Mucosa of descending colon (tissue), 3 donors: ENCODE data around the gene NTSR1. TPM values are rescaled to one million over a fixed set of nuclear protein-coding genes. Genes with fewer than 3 reads are reported as not detected.

Experiments used
- ATAC-seq: fragments of 200-7000 bp; cut with Tn5 transposase; one replicate; pipeline ENCODE4 v1.9.1; 2020; ENCODE audit warnings: mild to moderate bottlenecking, moderate library complexity
- DNase-seq, 3 donors: peaks; one replicate each; pipeline ENCODE4 v3.0.0-alpha.2; 2020
- H3K36me3 ChIP-seq: fragments of 200-600 bp; one replicate; pipeline ENCODE4 v1.8.0; 2021; ENCODE audit warnings: low read depth, mild to moderate bottlenecking
- H3K4me1 ChIP-seq: fragments of 200-600 bp; one replicate; pipeline ENCODE4 v1.8.0; 2021; ENCODE audit warnings: low read depth, mild to moderate bottlenecking
- H3K4me3 ChIP-seq: fragments of 200-600 bp; one replicate; pipeline ENCODE4 v1.8.0; 2021; ENCODE audit warnings: mild to moderate bottlenecking
- H3K9me3 ChIP-seq: fragments of 200-600 bp; one replicate; pipeline ENCODE4 v1.8.0; 2021; ENCODE audit warnings: mild to moderate bottlenecking
- intact Hi-C, 2 donors: fragments of 100-400 bp; cut with DNase I in 1 of 2; cut with micrococcal nuclease in 1 of 2; formaldehyde crosslinking; loops; one replicate each; pipeline versions ENCODE4 v1.11.0 to v1.11.1; 2022; cut with DNase I, micrococcal nuclease
- total RNA-seq, 3 donors: library from RNA; stranded (reverse); fragmentation: NEBNext Ultra II Directional in 2 of 3; extraction: Animal tissue kit (Norgen Biotek cat#: 25700) in 2 of 3; gene quantifications; one replicate each; pipeline versions ENCODE4 v1.2.1 to v1.2.4, GENCODE V29; 2021 to 2023
- TF ChIP-seq, protein P1 (sequence below): fragments of 200-600 bp; IDR thresholded peaks from one replicate; pipeline ENCODE4 v1.8.0; 2022; ENCODE audit warnings: antibody characterized with exemption, mild to moderate bottlenecking
- donor health status: DM: no; HTN: no; CAD: no; lungs with moderate emphysema.
- donor health status: DM: no; HTN: no; CAD: no.
- donor health status: DM: no; HTN: yes; CAD: no.

The NTSR1 gene
- total RNA-seq, 3 donors from 2014 or later: 0.31 to 22.1 TPM; not detected in 1

DNA sequence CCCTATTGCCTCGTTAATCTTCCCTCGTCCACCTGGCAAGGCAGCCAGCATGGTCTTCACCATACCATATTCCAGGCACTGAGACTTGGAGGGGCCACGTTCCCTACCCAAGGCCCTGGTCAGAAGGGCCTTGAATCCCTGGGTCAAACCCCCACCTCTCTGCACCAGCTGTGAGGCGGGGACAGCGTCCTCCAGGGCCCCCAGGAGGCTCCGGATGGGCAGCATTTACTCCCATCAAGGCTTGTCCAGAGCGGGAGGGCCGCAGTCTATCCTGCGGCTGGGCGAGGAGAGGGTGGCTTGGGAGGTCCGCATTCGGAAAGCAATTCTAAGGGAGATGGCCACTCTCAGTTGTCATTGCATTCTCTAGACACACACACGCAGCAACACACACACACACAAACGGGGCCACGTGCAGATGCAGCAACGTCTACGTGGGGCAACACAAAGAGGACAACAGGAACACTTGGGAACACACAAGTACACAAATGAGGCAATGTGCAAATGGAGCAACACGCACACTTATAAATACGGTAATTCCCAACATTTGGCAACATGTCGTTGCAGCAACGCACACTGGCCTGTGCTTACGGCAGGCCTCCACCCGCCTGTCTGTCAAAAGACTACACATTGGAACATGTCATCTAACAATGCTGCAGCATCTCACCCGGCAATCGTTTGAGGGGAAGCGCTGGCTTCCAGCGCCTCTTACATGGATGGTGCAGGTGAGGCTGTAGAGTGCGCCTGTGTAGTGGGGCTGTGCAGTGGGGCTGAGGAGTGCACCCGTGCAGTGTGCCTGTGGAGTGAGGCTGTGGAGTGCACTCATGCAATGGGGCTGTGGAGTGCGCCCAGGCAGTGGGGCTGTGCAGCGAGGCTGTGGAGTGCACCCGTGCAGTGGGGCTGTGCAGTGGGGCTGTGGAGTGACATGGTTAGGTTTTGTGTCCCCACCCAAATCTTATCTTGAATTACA is 12.9 kb upstream of the NTSR1 start:
- H3K4me1 ChIP-seq: no peaks in the 10 kb centered on the region
- ATAC-seq (no peak), DNase-seq (no peak)
- no peaks in the 10 kb centered on the region for H3K36me3 ChIP-seq
- H3K9me3 ChIP-seq: no peaks in the 10 kb centered on the region
- intact Hi-C loops: no loop called here
- TF ChIP-seq, protein P1, sequence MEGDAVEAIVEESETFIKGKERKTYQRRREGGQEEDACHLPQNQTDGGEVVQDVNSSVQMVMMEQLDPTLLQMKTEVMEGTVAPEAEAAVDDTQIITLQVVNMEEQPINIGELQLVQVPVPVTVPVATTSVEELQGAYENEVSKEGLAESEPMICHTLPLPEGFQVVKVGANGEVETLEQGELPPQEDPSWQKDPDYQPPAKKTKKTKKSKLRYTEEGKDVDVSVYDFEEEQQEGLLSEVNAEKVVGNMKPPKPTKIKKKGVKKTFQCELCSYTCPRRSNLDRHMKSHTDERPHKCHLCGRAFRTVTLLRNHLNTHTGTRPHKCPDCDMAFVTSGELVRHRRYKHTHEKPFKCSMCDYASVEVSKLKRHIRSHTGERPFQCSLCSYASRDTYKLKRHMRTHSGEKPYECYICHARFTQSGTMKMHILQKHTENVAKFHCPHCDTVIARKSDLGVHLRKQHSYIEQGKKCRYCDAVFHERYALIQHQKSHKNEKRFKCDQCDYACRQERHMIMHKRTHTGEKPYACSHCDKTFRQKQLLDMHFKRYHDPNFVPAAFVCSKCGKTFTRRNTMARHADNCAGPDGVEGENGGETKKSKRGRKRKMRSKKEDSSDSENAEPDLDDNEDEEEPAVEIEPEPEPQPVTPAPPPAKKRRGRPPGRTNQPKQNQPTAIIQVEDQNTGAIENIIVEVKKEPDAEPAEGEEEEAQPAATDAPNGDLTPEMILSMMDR: no peak
- H3K4me3 ChIP-seq: no peak overlapping the region

DNA sequence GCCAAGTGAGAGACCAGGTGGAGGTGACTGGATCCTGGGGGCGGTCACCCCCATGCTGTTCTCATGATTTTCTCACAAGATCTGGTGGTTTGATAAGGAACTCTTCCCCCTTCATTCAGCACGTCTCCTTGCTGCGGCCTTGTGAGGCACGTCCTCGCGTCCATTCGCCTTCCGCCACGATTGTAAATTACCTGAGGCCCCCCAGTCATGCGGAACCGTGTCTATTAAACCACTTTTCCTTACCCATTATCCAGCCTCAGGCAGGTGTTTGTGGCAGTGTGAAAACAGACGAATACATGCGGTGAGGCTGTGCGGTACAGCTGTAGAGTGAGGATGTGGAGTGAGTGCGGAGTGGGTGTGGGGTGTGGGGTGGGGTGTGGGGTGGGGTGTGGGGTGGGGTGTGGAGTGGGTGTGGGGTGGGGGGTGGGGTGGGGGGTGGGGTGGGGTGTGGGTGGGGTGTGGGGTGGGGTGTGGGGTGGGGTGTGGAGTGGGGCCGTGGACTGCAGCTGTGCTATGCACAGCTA is 12.1 kb upstream of the NTSR1 start:
- H3K9me3 ChIP-seq: no peaks in the 10 kb centered on the region

DNA sequence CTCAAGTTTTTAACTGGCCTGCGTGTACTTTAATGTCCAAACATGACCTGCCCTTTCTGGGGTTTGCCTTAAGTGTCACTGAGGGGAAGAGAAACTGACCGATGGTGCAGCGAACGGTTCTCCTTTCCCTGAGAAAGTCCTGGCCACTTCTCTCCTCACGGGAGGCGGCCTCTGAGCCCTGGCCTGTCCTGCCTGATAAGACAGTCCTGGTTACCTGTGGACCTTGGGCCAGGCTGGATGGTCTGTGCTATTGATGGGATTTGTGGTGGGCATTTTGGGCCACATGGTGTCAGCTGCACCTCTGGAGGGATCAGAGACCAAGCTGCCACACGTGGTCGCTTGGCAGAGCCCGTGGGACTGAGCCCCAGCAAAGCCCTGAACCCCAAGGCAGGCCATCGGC is 11.6 kb upstream of the NTSR1 start:
- intact Hi-C loops: no loop called here
- TF ChIP-seq, protein P1: no peak
- Histone ChIP-seq H3K9me3 (no peaks in the 10 kb centered on the region), H3K4me1 (no peaks in the 10 kb centered on the region), H3K36me3 (no peaks in the 10 kb centered on the region), H3K4me3 (no peak overlapping the region)
- DNase-seq: peak in 1 of 3 donors; percentile 25
- ATAC-seq: no peak

More for the DNA sequence above, 12.1 kb upstream of the NTSR1 start:
- Histone ChIP-seq H3K4me1 (no peaks in the 10 kb centered on the region), H3K4me3 (no peak overlapping the region), H3K36me3 (no peaks in the 10 kb centered on the region)
- intact Hi-C loops: no loop called here
- DNase-seq (no peak), ATAC-seq (no peak)
- TF ChIP-seq, protein P1: no peak

DNA sequence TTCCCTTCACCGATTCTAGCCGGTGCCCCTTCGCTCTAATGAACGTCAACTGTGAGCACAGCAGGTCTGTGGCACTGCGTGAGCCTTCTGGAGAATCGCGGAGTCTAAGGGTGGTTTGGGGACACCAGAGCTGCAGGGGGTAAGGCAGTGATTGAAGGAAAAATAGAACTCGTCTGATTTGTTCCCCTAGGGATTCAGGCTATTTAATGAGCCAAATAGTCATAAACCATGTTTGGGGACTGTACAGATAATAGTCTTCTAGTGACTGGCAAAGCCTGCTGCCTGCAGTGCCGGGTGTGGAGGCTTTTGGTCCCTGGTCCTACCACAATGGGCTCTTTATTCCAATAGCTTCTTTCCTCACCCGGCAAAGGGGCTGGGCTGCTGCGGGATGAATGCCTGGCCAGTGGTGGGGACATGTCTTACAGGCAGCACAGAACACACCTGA is 11.1 kb upstream of the NTSR1 start:
- TF ChIP-seq, protein P1: no peak
- intact Hi-C loops: no loop called here
- Histone ChIP-seq H3K4me1 (no peaks in the 10 kb centered on the region), H3K9me3 (no peaks in the 10 kb centered on the region), H3K36me3 (no peaks in the 10 kb centered on the region), H3K4me3 (no peak overlapping the region)
- DNase-seq (no peak), ATAC-seq (no peak)

DNA sequence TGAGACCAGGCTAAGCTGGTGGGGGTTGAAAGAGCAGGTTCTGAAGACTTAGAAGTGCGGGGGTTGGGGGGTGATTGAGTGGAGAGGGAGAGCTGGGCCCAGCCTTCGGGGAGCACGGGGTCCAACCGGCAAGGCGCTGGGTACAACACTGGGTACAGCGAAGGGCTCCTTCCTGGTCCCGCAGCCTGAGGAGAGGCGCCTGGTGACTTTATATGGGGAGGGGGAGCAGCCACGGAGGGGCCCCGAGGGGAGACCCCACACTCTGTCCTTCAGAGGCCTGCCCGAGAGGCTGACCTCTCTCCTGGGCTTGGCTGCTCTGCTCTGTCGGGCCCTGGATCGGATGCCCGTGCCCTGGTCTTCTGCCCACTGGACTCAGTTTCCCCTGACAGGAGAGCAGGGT is 10.4 kb upstream of the NTSR1 start:
- ATAC-seq (no peak), DNase-seq (no peak)
- no peaks in the 10 kb centered on the region for H3K36me3 ChIP-seq
- intact Hi-C loops: no loop called here
- H3K9me3 ChIP-seq: no peaks in the 10 kb centered on the region
- no peaks in the 10 kb centered on the region for H3K4me1 ChIP-seq
- no peak overlapping the region for H3K4me3 ChIP-seq
- TF ChIP-seq, protein P1: no peak
